Endodermal cell (in vitro differentiated cells): ENCODE results near the gene ALS2. TPM values are rescaled to one million over a fixed set of nuclear protein-coding genes. Genes with fewer than 3 reads are reported as not detected.
"Not testable (repeated sequence)": the region's sequence is repeated elsewhere in the genome, so short reads cannot be mapped to it uniquely, and the experiment has no call there.

ENCODE experiments used
- DNase-seq: peaks from one replicate; pipeline ENCODE4 v3.0.0-alpha.2; 2017
- H3K27ac ChIP-seq: 2 replicates; pipeline ENCODE4 v1.5.1; 2013; ENCODE audit warnings: mild to moderate bottlenecking, low read depth, low read length, moderate library complexity
- H3K27me3 ChIP-seq: 2 replicates; pipeline ENCODE4 v1.6.1; 2013; ENCODE audit warnings: mild to moderate bottlenecking, low read length, moderate library complexity; ENCODE audit not compliant: insufficient read depth, control insufficient read depth, poor library complexity, severe bottlenecking
- H3K36me3 ChIP-seq: 2 replicates; pipeline ENCODE4 v1.7.0; 2013; ENCODE audit warnings: mild to moderate bottlenecking, low read length, moderate library complexity; ENCODE audit not compliant: control insufficient read depth, insufficient read depth
- H3K4me1 ChIP-seq: one replicate; pipeline ENCODE4 v1.7.0; 2013; ENCODE audit warnings: low read length; ENCODE audit not compliant: control insufficient read depth, insufficient read depth
- H3K4me3 ChIP-seq: 2 replicates; pipeline ENCODE4 v1.5.1; 2013; ENCODE audit warnings: mild to moderate bottlenecking, low read length, moderate library complexity
- H3K9ac ChIP-seq: 2 replicates; pipeline ENCODE4 v1.6.1; 2013; ENCODE audit warnings: mild to moderate bottlenecking, low read length, moderate library complexity; ENCODE audit not compliant: poor library complexity, severe bottlenecking; ENCODE audit errors: extremely low read depth
- H3K9me3 ChIP-seq: 2 replicates; pipeline ENCODE4 v1.6.1; 2013; ENCODE audit warnings: mild to moderate bottlenecking, low read length, moderate library complexity; ENCODE audit not compliant: control insufficient read depth
- H3K27ac Mint-ChIP-seq: 2 replicates; pipeline ENCODE4 v1.8.0; 2020; ENCODE audit warnings: mixed read lengths
- H3K27me3 Mint-ChIP-seq: 2 replicates; pipeline ENCODE4 v1.8.0; 2021; ENCODE audit warnings: mild to moderate bottlenecking, mixed read lengths; ENCODE audit not compliant: insufficient read depth
- H3K36me3 Mint-ChIP-seq: 2 replicates; pipeline ENCODE4 v1.8.0; 2020; ENCODE audit warnings: low read depth, mixed read lengths
- H3K4me1 Mint-ChIP-seq: 2 replicates; pipeline ENCODE4 v1.8.0; 2020; ENCODE audit warnings: mixed read lengths
- H3K4me3 Mint-ChIP-seq: 2 replicates; pipeline ENCODE4 v1.8.0; 2020; ENCODE audit warnings: mild to moderate bottlenecking, moderate library complexity, mixed read lengths
- H3K9me3 Mint-ChIP-seq: 2 replicates; pipeline ENCODE4 v1.8.0; 2020; ENCODE audit warnings: mild to moderate bottlenecking, mixed read lengths
- WGBS, 2 experiments: methylation state at CpG; one replicate each; pipeline versions ENCODE4 v1.1.5 to v1.1.7; 2013; ENCODE audit warnings: missing lambda C conversion rate in 2 of 2, mixed read lengths in 1 of 2; ENCODE audit not compliant: insufficient coverage in 1 of 2, insufficient read length in 1 of 2; 5-methylcytosine and 5-hydroxymethylcytosine counted together
- total RNA-seq, 2 donors: library from RNA; stranded (reverse); fragmentation: NEBNext Ultra II Directional in 1 of 2; extraction: Animal tissue kit (Norgen Biotek cat#: 25700) in 1 of 2; gene quantifications; 2 replicates in 1 of 2; 3 replicates in 1 of 2; pipeline ENCODE4 v1.2.1, GENCODE V29; 2021
- TF ChIP-seq, protein P1 (sequence below): fragments of 200-600 bp; sonication (generic); conservative IDR thresholded peaks from 2 replicates; pipeline ENCODE4 v1.5.0; 2021; ENCODE audit warnings: antibody characterized with exemption, mild to moderate bottlenecking

Gene ALS2
- total RNA-seq, 2 donors from 2014 or later, result 56.6 to 58.5 TPM

DNA sequence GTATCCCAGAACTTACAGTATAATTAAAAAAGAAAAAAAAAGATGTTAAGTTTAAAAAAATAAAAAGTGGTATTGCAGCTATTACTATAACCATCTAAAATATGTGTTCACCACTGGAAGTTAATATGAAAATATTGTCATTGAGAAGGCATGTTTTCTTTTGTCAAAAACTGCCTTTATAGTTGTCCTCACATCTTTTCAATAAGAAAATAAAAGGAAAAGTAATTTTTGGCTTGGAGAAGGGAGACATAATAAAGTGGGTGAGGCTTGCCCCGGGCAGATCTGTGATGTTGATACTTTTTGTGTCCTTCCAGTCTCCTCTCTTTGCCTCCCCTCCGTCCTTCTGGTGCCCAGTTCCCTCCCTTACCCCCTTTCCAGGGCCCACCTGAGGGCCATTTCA is 107.2 kb downstream of the ALS2 start:
- 85 to 96% methylated on average over 2 of the region's 2 CpGs for WGBS, 2 experiments
- H3K9me3 Mint-ChIP-seq, result peaks cover 8% of the 10 kb centered on the region
- no peak for DNase-seq
- no peak overlapping the region for H3K27ac ChIP-seq
- no peaks in the 10 kb centered on the region for H3K9me3 ChIP-seq
- H3K27me3 ChIP-seq, result no peaks in the 10 kb centered on the region
- no peaks in the 10 kb centered on the region for H3K4me1 ChIP-seq
- H3K36me3 Mint-ChIP-seq, result no peaks in the 10 kb centered on the region
- peaks cover 6% of the 10 kb centered on the region for H3K4me1 Mint-ChIP-seq
- H3K36me3 ChIP-seq, result no peaks in the 10 kb centered on the region
- no peak overlapping the region for H3K4me3 Mint-ChIP-seq
- H3K4me3 ChIP-seq, result no peak overlapping the region
- H3K27ac Mint-ChIP-seq, result no peak overlapping the region
- no peaks in the 10 kb centered on the region for H3K27me3 Mint-ChIP-seq
- TF ChIP-seq, protein P1, sequence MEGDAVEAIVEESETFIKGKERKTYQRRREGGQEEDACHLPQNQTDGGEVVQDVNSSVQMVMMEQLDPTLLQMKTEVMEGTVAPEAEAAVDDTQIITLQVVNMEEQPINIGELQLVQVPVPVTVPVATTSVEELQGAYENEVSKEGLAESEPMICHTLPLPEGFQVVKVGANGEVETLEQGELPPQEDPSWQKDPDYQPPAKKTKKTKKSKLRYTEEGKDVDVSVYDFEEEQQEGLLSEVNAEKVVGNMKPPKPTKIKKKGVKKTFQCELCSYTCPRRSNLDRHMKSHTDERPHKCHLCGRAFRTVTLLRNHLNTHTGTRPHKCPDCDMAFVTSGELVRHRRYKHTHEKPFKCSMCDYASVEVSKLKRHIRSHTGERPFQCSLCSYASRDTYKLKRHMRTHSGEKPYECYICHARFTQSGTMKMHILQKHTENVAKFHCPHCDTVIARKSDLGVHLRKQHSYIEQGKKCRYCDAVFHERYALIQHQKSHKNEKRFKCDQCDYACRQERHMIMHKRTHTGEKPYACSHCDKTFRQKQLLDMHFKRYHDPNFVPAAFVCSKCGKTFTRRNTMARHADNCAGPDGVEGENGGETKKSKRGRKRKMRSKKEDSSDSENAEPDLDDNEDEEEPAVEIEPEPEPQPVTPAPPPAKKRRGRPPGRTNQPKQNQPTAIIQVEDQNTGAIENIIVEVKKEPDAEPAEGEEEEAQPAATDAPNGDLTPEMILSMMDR, result no peak
- no peak overlapping the region for H3K9ac ChIP-seq

DNA sequence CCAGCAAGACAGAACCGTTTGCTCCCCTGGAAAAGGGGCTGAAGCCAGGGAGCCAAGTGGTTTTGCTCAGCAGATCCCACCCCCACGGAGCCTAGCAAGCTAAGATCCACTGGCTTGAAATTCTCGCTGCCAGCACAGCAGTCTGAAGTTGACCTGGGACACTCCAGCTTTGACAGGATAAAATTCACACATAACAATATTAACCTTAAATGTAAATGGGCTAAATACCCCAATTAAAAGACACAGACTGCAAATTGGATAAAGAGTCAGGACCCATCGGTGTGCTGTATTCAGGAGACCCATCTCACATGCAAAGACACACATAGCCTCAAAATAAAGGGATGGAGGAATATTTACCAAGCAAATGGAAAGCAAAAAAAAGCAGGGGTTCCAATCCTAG is 109.5 kb downstream of the ALS2 start:
- not testable (repeated sequence) for H3K36me3 Mint-ChIP-seq, H3K27me3 Mint-ChIP-seq, H3K27ac ChIP-seq, DNase-seq, H3K9ac ChIP-seq, H3K9me3 Mint-ChIP-seq, H3K36me3 ChIP-seq, H3K4me3 ChIP-seq, H3K4me1 ChIP-seq, H3K9me3 ChIP-seq, H3K4me3 Mint-ChIP-seq, H3K27ac Mint-ChIP-seq, H3K27me3 ChIP-seq, H3K4me1 Mint-ChIP-seq
- 68 to 100% methylated on average over 1 to 4 of the region's 4 CpGs for WGBS, 2 experiments

DNA sequence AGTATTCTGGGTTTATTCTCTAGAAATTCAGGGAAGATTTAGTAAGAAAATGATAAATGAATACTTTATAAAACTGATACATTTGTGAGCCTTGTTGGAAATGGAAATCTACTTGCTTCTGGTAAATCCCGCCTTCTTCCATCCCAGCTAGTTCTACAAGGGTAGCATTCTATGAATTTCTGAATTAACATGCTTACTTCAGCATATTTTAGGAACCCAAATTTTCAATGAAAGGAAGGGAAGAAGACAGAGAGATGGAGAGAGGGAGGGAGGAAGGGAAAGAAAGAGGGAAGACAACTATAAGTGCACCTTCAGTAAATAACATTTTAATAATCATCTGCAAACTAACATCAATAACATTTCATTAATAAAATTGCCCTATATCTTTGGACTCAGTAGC is 110.9 kb downstream of the ALS2 start:
- 85% methylated on average over 1 of the region's 1 CpG; no CpG with 5 or more reads in 1 of the 2 experiments for WGBS, 2 experiments
- Histone ChIP-seq H3K36me3 (no peaks in the 10 kb centered on the region), H3K9ac (no peak overlapping the region), H3K27me3 (no peaks in the 10 kb centered on the region), H3K27ac (no peak overlapping the region), H3K4me1 (no peaks in the 10 kb centered on the region), H3K9me3 (no peaks in the 10 kb centered on the region), H3K4me3 (no peak overlapping the region)
- H3K4me1 Mint-ChIP-seq, result peaks cover 3% of the 10 kb centered on the region
- no peaks in the 10 kb centered on the region for H3K36me3 Mint-ChIP-seq
- H3K27ac Mint-ChIP-seq, result no peak overlapping the region
- DNase-seq, result no peak
- H3K4me3 Mint-ChIP-seq, result no peak overlapping the region
- H3K27me3 Mint-ChIP-seq, result no peaks in the 10 kb centered on the region
- TF ChIP-seq, protein P1, result no peak
- H3K9me3 Mint-ChIP-seq, result peaks cover 8% of the 10 kb centered on the region

DNA sequence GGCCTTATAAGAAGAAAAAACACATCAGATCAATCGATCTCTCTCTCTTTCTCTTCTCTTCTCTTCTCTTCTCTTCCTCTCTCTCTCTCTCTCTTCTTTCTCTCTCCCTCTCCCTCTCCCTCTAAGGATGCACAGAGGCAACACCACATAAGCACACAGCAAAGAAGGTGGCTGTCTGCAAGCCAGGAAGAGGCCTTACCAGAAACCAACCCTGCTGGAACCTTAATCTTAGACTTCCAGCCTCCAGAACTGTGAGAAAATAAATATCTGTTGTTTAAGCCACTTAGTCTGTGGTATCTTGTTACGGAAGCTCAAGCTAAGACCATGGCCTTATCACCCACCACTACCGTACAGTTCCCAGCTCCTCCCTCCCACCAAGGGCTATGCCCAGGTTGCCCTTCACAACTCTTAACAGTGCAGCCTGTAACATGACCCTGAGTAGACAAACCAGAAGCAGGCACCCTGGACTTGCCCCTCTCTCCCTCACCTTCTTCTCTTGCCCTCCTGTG is 112.3 kb downstream of the ALS2 start:
- Mint-ChIP-seq H3K4me1 (peaks cover 2% of the 10 kb centered on the region), H3K36me3 (no peaks in the 10 kb centered on the region), H3K27me3 (no peaks in the 10 kb centered on the region), H3K27ac (no peak overlapping the region), H3K4me3 (no peak overlapping the region), H3K9me3 (peaks cover 8% of the 10 kb centered on the region)
- Histone ChIP-seq H3K9ac (no peak overlapping the region), H3K4me1 (no peaks in the 10 kb centered on the region), H3K9me3 (no peaks in the 10 kb centered on the region), H3K36me3 (no peaks in the 10 kb centered on the region), H3K27ac (no peak overlapping the region), H3K4me3 (no peak overlapping the region), H3K27me3 (no peaks in the 10 kb centered on the region)
- TF ChIP-seq, protein P1, result no peak
- 89 to 100% methylated on average over 3 of the region's 3 CpGs for WGBS, 2 experiments
- no peak for DNase-seq
